ENCODE measurements around the gene NEK11. TPM values are rescaled to one million over a fixed set of nuclear protein-coding genes. Genes with fewer than 3 reads are reported as not detected.
"Not testable (repeated sequence)": the region's sequence is repeated elsewhere in the genome, so short reads cannot be mapped to it uniquely, and the experiment has no call there.

Gene NEK11
- total RNA-seq, 4 donors from 2014 or later, result 1.6 to 8.5 (median 3.4) TPM

GRCh38 chr3:131036200-131036816 is 9.6 kb downstream of the NEK11 start:
- intact Hi-C loops (cut with DNase I), result no loop called here
- no peaks in the 10 kb centered on the region for H3K9me3 ChIP-seq
- 57 to 77% methylated on average over 1 of the region's 1 CpG for WGBS, 2 donors
- no peaks in the 10 kb centered on the region for H3K27me3 ChIP-seq
- H3K36me3 ChIP-seq, result no peaks in the 10 kb centered on the region
- H3K27ac ChIP-seq, result no peak overlapping the region
- DNase-seq, result no peak
- H3K4me3 ChIP-seq, result no peak overlapping the region
- TF ChIP-seq, protein P1, sequence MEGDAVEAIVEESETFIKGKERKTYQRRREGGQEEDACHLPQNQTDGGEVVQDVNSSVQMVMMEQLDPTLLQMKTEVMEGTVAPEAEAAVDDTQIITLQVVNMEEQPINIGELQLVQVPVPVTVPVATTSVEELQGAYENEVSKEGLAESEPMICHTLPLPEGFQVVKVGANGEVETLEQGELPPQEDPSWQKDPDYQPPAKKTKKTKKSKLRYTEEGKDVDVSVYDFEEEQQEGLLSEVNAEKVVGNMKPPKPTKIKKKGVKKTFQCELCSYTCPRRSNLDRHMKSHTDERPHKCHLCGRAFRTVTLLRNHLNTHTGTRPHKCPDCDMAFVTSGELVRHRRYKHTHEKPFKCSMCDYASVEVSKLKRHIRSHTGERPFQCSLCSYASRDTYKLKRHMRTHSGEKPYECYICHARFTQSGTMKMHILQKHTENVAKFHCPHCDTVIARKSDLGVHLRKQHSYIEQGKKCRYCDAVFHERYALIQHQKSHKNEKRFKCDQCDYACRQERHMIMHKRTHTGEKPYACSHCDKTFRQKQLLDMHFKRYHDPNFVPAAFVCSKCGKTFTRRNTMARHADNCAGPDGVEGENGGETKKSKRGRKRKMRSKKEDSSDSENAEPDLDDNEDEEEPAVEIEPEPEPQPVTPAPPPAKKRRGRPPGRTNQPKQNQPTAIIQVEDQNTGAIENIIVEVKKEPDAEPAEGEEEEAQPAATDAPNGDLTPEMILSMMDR (IDR thresholded peaks at IDR 0.05), result no peak
- no peak for TF ChIP-seq POLR2A (IDR thresholded peaks at IDR 0.05)
- no peaks in the 10 kb centered on the region for H3K4me1 ChIP-seq

DNA sequence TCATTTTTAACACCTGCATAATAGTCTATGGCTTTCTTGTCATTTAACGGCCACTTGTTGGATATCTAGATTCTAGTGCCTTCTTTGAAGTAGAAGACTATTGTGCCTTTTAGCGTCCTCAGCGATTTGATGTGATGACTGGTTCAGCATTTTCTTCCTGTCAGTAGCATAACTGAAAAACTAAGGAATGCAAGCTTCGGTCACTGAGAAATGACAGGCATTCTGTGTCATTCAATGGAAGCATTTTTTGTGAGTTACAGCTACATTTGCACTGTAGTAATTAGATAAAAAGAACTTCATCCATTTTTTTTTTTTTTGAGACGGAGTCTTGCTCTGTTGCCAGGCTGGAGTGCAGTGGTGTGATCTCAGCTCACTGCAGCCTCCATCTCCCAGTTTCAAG is 10.3 kb downstream of the NEK11 start:
- Histone ChIP-seq H3K36me3 (no peaks in the 10 kb centered on the region), H3K4me1 (no peaks in the 10 kb centered on the region), H3K9me3 (no peaks in the 10 kb centered on the region), H3K4me3 (no peak overlapping the region), H3K27ac (no peak overlapping the region), H3K27me3 (no peaks in the 10 kb centered on the region)
- WGBS, 2 donors, result 87 to 94% methylated on average over 5 of the region's 5 CpGs
- intact Hi-C loops (cut with DNase I), result no loop called here
- DNase-seq, result no peak
- TF ChIP-seq, protein P1 (IDR thresholded peaks at IDR 0.05), result no peak
- no peak for TF ChIP-seq POLR2A (IDR thresholded peaks at IDR 0.05)

- DNase-seq, result no peak
- Histone ChIP-seq H3K4me3 (no peak overlapping the region), H3K27ac (no peak overlapping the region), H3K9me3 (no peaks in the 10 kb centered on the region), H3K4me1 (no peaks in the 10 kb centered on the region), H3K27me3 (no peaks in the 10 kb centered on the region), H3K36me3 (no peaks in the 10 kb centered on the region)
- TF ChIP-seq, protein P1 (IDR thresholded peaks at IDR 0.05), result no peak
- no peak for TF ChIP-seq POLR2A (IDR thresholded peaks at IDR 0.05)
- intact Hi-C loops (cut with DNase I), result no loop called here
- WGBS, 2 donors, result 57 to 75% methylated on average over 2 of the region's 2 CpGs
Measured at GRCh38 chr3:131038326-131038725, 11.6 kb downstream of the NEK11 start.

DNA sequence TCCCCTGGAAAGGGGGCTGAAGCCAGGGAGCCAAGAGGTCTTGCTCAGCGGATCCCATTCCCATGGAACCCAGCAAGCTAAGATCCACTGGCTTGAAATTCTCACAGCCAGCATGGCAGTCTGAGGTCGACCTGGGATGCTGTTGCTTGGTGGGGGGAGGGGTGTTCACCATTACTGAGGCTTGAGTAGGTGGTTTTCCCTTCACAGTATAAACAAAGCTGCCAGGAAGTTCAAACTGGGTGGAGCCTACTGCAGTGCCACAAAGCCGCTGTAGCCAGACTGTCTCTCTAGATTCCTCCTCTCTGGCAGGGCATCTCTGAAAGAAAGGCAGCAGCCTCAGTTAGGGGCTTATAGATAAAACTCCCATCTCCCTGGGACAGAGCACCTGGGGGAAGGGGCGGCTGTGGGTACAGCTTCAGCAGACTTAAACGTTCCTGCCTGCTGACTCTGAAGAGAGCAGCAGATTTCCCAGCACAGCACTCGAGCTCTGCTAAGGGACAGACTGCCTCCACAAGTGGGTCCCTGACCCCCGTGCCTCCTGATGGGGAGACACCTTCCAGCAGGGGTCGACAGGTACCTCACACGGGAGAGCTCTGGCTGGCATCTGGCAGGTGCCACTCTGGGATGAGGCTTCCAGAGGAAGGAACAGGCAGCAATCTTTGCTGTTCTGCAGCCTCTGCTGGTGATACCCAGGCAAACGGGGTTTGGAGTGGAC is 15.8 kb downstream of the NEK11 start:
- WGBS, 2 donors, result 70 to 100% methylated on average over 1 to 3 of the region's 10 CpGs
- H3K36me3 ChIP-seq; H3K4me3 ChIP-seq; intact Hi-C loops (cut with DNase I); H3K27me3 ChIP-seq; DNase-seq; H3K4me1 ChIP-seq; H3K9me3 ChIP-seq; H3K27ac ChIP-seq: not testable (repeated sequence)

DNA sequence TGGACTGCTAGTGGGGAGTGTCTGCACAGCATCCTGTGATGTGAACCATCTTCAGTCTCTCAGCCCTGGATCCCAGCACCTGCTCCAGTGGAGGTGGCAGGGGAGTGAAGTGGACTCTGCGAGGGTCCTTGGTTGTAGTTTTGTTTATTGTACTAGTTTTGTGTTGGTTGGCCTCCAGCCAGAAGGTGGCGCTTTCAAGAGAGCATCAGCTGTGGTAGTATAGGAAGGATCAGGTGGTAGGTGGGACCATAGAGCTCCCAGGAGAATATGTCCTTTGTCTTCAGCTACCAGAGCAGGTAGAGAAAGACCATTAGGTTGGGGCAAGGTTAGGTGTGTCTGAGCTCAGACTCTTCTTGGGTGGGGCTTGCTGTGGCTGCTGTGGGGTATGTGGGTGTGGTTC is 20.9 kb downstream of the NEK11 start:
- intact Hi-C loops (cut with DNase I), result no loop called here

More for the DNA sequence above, 20.9 kb downstream of the NEK11 start:
- no peak for DNase-seq
- Histone ChIP-seq H3K9me3 (no peaks in the 10 kb centered on the region), H3K4me3 (no peak overlapping the region), H3K4me1 (no peaks in the 10 kb centered on the region), H3K27me3 (no peaks in the 10 kb centered on the region), H3K36me3 (no peaks in the 10 kb centered on the region), H3K27ac (no peak overlapping the region)
- 100% methylated on average over 1 to 2 of the region's 2 CpGs for WGBS, 2 donors
- TF ChIP-seq POLR2A (IDR thresholded peaks at IDR 0.05), result no peak
- TF ChIP-seq, protein P1 (IDR thresholded peaks at IDR 0.05), result no peak
